ENCODE measurements around the gene HOXD10. TPM values are rescaled to one million over a fixed set of nuclear protein-coding genes. Genes with fewer than 3 reads are reported as not detected.

HOXD10 gene
- total RNA-seq, 1 donor, result not detected

DNA sequence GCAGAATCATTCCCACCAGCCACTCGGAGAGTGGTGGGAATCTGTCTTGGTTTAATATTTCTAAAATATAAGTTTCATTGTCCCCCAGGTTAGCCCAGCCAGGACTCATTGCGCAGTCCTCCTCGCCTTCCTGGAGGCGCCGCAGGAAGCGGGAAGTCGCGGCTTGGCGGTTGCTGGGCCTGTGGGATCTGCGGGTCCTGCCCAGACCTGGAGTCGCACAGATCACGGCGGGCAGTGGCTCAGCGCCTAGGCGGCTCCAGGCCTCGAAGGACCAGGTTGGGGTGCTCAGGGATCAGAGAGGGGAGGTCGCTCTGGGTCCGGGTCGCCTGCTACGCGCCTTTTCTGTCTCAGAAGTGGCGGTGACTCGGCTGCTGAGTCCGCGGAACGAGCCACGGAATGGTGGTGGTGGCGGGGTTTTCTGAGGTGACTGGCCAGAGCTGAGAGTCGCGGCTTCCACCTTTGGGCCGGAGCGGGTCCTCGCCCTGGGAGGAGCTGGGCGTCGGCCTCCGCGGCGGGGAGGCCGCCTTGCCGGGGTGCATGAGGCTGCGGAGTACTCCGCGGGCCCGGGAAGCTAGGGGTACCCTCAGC is 43.2 kb downstream of the HOXD10 start:
- no peak for DNase-seq (ENCODE audit: low read depth in 2 of 3, low spot score in 2 of 3)

DNA sequence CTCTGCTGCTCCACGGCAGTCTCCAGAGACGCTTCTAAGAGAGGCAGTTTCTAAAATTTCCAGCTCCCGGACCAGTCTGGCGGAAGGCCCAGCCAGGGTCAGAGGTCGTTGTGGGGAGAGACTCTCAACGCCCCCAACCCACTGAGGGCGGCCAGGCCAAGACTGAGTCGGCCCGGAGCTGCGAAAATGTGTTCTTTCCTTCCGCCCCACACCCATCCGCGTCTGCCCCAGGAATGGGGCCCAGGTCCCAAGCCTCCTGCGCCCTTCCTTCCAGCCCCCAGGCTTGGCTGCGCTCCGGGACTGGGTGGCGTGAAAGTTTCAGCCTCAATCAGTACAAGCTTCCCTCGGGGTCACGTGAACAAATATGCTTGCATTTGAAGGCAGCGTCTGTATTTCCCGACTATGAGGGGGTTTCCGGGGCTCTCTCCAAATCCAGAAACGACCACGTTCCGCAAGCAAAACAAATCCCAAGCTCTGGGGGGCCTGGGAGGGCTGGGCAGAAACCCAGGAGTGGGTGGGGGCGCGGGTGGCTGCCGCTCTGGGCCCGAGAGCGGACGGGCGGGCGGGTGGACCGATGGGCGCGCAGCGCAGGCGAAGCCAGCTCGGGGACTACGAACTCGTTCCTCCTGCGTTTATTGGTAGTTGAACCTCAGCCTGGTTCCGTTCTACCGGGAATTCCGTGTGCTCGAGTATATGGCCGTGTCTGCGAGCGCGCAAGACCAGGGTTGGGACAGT is 43.8 kb downstream of the HOXD10 start:
- DNase-seq (ENCODE audit: low read depth in 2 of 3, low spot score in 2 of 3), result no peak

DNA sequence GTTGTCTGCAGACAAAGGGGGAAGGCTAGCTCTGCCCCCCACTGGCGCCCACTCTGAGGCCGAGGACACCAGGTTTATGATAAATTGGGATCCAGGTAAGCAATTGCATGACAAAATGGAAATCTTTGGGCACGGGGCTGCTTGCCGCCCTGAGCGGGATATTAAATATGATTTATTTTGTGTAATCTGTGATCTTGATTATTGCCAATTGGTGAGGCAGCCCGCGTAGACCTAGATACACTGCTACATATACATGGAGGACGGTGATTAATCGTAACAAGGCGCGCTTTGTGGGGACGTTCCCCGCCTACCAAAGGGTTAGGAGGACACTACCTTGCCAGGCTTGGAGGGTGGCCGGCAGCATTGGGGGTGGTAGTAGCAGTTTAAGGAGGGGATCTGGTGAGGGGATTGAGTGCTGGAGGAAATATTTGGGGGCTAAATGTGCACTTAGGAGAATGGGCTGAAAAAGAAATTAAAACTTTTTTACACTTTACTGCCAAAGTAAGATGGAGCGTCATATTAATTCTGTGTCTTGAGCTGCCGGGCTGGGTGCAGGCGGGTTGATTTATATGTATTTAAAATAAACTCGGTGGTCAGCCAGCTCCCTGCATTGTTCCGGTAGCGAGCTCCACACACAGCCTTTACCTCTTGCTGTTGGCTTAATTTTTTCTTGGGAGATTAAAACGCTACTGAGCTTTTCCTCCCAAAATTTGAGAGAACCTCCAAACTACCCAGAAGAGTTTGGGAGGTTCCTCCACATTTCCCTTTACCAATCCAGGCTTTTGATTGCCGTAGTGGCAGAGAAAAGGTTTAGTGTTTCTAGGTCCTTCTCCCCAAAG is 44.6 kb downstream of the HOXD10 start:
- DNase-seq (ENCODE audit: low read depth in 2 of 3, low spot score in 2 of 3), result no peak

GRCh38 chr2:176161825-176162626 is 45.4 kb downstream of the HOXD10 start:
- no peak for DNase-seq (ENCODE audit: low read depth in 2 of 3, low spot score in 2 of 3)

GRCh38 chr2:176162911-176163671 is 46.5 kb downstream of the HOXD10 start:
- DNase-seq (ENCODE audit: low read depth in 2 of 3, low spot score in 2 of 3), result no peak

GRCh38 chr2:176163672-176164056 is 47.1 kb downstream of the HOXD10 start:
- DNase-seq (ENCODE audit: low read depth in 2 of 3, low spot score in 2 of 3), result no peak

DNA sequence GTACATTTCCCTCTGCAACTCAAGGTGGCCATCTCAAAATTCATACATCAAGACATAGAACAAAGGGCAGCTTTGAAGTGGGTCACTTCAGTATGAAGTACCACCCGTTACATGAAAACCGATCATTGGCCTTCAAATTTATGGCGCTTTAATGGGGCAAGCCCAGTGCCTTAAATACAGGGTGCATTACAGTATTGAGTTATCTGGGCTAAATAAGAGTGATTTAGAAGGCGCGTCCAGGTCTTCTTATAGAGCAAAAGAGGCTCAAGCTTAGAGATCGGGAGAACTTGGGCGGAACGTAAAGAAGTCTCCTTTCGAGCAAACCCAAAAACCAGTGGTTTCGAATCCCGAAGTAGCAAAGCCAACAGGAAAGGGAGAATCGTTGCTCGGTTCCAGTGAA is 47.6 kb downstream of the HOXD10 start:
- no peak for DNase-seq (ENCODE audit: low read depth in 2 of 3, low spot score in 2 of 3)

- DNase-seq (ENCODE audit: low read depth in 2 of 3, low spot score in 2 of 3), result no peak
Observed at GRCh38 chr2:176164611-176165369, 48.2 kb downstream of the HOXD10 start.

DNA sequence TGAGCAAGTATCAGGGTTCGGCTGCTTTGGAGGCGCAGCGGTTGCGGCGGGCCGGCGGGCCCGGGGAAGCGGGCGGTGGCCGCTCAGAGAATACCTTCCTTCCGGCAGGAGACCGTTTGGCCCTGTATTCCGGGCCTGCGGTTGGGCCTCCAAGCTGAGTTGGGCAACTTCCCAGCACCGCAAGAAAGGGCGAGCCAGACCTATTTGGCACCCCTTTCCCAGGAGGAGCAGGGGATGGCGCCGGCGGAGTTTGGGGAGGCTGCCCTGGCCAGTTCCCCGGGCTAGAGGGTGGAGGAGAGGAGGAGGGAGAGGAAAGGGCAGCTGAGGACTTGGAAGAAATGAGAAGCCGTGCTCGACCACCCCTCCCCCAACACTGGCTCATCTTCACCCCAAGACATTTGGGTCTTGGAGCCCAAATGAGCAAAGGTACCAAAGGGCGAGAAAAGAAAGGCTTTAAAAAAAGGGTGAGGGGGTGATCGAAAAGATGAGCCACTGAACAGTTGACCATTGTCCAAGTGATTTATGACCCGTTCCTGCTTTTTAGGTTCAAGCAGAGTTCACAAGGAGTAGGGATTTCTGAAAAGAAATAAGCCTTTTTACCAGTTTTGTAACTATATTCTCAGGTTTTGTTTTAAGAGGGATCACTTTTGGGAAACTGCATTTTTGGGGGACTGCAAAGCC is 48.9 kb downstream of the HOXD10 start:
- DNase-seq (ENCODE audit: low read depth in 2 of 3, low spot score in 2 of 3), result no peak

GRCh38 chr2:176166272-176166671 is 49.7 kb downstream of the HOXD10 start:
- no peak for DNase-seq (ENCODE audit: low read depth in 2 of 3, low spot score in 2 of 3)

DNA sequence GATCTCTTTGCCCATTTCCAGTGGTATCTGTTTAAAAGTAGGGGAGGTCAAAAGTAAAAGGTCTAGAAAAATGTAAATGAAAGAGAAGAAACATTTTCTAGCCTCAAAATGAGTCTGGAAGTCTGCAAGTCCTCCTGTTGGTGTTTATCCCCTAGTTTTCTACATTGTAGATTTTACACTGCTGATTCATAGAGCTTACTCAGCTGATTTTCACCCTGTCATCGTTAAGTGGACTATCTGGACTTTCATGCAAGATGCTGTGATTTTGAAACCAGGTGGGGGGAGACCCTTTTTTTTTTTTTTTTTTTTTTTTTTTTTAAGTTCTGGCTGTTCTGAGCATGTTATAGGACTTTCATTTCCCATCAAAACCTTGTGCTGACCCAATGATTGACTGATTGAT is 50.8 kb downstream of the HOXD10 start:
- DNase-seq (ENCODE audit: low read depth in 2 of 3, low spot score in 2 of 3), result no peak

DNA sequence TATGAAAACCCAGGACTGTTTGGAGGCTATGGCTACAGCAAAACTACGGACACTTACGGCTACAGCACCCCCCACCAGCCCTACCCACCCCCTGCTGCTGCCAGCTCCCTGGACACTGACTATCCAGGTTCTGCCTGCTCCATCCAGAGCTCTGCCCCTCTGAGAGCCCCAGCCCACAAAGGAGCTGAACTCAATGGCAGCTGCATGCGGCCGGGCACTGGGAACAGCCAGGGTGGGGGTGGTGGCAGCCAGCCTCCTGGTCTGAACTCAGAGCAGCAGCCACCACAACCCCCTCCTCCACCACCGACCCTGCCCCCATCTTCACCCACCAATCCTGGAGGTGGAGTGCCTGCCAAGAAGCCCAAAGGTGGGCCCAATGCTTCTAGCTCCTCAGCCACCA is 52.6 kb downstream of the HOXD10 start:
- DNase-seq (ENCODE audit: low read depth in 2 of 3, low spot score in 2 of 3), result no peak

Small RNA genes lying within 50 kb of the gene (small RNA-seq; reads per million reads assigned to genes)
- 14.1 reads per million, percentile 94 among the genes with 10 or more reads in this experiment for gene MIR10B

Other genes starting within 250 kb of the HOXD10 start
- 7.3 TPM for gene LNPK, start 114.5 kb upstream of the HOXD10 start, total RNA-seq
- not detected for gene EVX2, start 32.8 kb upstream of the HOXD10 start, total RNA-seq
- not detected for gene HOXD13, start 24.1 kb upstream of the HOXD10 start, total RNA-seq
- gene HOXD12, start 17.0 kb upstream of the HOXD10 start, total RNA-seq, result not detected
- not detected for gene HOXD11, start 9.5 kb upstream of the HOXD10 start, total RNA-seq
- gene HOXD9, start 5.9 kb downstream of the HOXD10 start, total RNA-seq, result not detected
- not detected for gene HOXD8, start 12.9 kb downstream of the HOXD10 start, total RNA-seq
- gene HOXD4, start 34.8 kb downstream of the HOXD10 start, total RNA-seq, result not detected
- not detected for gene HOXD3, start 40.5 kb downstream of the HOXD10 start, total RNA-seq
- not detected for gene HOXD1, start 71.9 kb downstream of the HOXD10 start, total RNA-seq
- gene MTX2, start 152.7 kb downstream of the HOXD10 start, total RNA-seq, result 8.6 TPM